Measurements from ENCODE around the gene PDLIM5.

Gene PDLIM5

DNA sequence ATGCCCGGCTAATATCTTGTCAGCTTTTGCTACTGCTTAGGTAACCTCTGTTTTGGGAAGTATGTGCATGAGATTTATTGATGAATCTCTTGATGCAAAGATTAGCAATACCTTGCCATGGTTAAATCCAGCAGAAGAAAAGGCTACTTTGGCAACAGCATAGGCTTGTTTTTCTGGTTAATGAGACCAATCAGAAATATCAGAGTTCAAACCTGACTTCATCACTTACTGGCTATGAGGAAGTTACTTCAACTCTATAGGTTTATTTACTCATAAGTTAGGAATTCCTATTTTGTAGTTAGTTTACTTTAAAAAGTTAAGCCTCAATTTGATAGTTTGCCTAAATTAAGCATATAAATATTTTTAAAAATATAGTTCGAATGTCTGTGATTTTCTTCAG is 93.1 kb downstream of the PDLIM5 start:
- H3K27me3 Mint-ChIP-seq (ENCODE audit: low read depth, poor library complexity): no peaks in the 10 kb centered on the region
- no peak for DNase-seq
- no peak overlapping the region for H3K4me3 Mint-ChIP-seq
- no peak overlapping the region for H3K27ac Mint-ChIP-seq
- TF ChIP-seq, protein P1, sequence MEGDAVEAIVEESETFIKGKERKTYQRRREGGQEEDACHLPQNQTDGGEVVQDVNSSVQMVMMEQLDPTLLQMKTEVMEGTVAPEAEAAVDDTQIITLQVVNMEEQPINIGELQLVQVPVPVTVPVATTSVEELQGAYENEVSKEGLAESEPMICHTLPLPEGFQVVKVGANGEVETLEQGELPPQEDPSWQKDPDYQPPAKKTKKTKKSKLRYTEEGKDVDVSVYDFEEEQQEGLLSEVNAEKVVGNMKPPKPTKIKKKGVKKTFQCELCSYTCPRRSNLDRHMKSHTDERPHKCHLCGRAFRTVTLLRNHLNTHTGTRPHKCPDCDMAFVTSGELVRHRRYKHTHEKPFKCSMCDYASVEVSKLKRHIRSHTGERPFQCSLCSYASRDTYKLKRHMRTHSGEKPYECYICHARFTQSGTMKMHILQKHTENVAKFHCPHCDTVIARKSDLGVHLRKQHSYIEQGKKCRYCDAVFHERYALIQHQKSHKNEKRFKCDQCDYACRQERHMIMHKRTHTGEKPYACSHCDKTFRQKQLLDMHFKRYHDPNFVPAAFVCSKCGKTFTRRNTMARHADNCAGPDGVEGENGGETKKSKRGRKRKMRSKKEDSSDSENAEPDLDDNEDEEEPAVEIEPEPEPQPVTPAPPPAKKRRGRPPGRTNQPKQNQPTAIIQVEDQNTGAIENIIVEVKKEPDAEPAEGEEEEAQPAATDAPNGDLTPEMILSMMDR (IDR thresholded peaks at IDR 0.05): no peak
- H3K36me3 Mint-ChIP-seq (ENCODE audit: low read depth): peaks cover 63% of the 10 kb centered on the region
- peaks cover 13% of the 10 kb centered on the region for H3K9me3 Mint-ChIP-seq
- H3K4me1 Mint-ChIP-seq: peaks cover 18% of the 10 kb centered on the region

DNA sequence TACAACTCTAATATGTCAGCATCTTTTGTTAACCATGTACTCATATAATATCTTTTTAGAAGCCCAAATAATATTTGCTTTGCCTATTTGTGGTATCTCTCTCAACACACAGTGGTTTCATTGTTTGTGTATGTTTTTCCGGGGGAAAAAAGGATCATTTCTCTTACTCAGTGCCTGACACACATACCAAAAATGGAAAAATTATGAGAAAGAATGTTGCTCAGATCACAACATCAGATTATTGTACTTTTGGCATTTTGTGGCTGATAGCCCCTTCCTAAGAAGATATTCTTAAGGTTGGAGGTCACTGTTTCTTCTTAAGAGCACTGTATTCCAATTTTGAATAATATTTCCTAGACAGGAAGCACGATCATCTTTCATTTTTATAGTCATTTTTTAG is 93.6 kb downstream of the PDLIM5 start:
- no peak overlapping the region for H3K4me3 Mint-ChIP-seq
- H3K9me3 Mint-ChIP-seq: peaks cover 13% of the 10 kb centered on the region
- H3K36me3 Mint-ChIP-seq (ENCODE audit: low read depth): peaks cover 61% of the 10 kb centered on the region
- no peaks in the 10 kb centered on the region for H3K27me3 Mint-ChIP-seq (ENCODE audit: low read depth, poor library complexity)
- H3K27ac Mint-ChIP-seq: no peak overlapping the region
- peaks cover 14% of the 10 kb centered on the region for H3K4me1 Mint-ChIP-seq
- TF ChIP-seq, protein P1 (IDR thresholded peaks at IDR 0.05): no peak
- DNase-seq: no peak

DNA sequence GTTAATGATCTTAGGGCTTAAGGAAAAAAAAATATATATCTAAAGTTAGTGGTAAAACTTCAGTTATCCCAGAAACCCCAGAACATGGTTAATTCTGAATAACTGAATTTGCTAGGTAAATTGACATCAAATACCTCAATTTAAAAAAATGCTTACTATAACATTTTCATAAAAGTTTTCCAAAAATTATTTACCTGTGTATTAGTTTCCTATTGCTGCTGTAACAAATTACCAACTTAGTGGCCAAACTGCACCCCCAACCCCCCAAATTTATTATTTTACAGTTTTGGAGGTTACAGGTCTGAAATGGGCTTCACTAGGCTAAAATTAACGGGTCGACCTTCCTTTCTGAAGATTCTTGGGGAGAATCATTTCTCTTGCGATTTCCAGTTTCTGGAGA is 95.2 kb downstream of the PDLIM5 start:
- peaks cover 48% of the 10 kb centered on the region for H3K36me3 Mint-ChIP-seq (ENCODE audit: low read depth)

DNA sequence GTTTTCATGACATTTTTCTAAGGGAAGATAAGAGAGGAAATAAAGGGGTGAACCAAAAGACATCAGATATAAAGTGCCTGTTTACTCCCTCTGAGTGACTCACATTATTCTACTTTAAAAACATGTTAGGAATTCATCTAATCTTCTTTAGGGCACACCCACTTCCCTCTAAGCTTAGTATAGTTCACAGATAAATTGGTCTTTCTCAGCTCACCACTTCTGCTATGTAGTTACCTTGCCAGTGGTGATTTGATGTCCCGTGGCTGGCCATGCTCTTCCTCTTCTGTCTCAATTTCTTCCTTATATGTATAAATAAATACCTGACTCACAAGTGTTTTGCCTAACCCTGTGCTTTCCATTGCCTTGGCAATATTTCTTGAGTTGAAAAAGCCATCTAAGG is 96.8 kb downstream of the PDLIM5 start:
- Mint-ChIP-seq H3K9me3 (peaks cover 10% of the 10 kb centered on the region), H3K4me1 (no peaks in the 10 kb centered on the region), H3K27me3 (ENCODE audit: low read depth, poor library complexity) (no peaks in the 10 kb centered on the region), H3K36me3 (ENCODE audit: low read depth) (peaks cover 48% of the 10 kb centered on the region), H3K27ac (no peak overlapping the region), H3K4me3 (no peak overlapping the region)
- DNase-seq: no peak
- TF ChIP-seq, protein P1 (IDR thresholded peaks at IDR 0.05): no peak

More for the DNA sequence above, 95.2 kb downstream of the PDLIM5 start:
- H3K4me3 Mint-ChIP-seq: no peak overlapping the region
- no peaks in the 10 kb centered on the region for H3K27me3 Mint-ChIP-seq (ENCODE audit: low read depth, poor library complexity)
- TF ChIP-seq, protein P1 (IDR thresholded peaks at IDR 0.05): no peak
- no peak for DNase-seq
- peaks cover 13% of the 10 kb centered on the region for H3K9me3 Mint-ChIP-seq
- no peaks in the 10 kb centered on the region for H3K4me1 Mint-ChIP-seq
- no peak overlapping the region for H3K27ac Mint-ChIP-seq

DNA sequence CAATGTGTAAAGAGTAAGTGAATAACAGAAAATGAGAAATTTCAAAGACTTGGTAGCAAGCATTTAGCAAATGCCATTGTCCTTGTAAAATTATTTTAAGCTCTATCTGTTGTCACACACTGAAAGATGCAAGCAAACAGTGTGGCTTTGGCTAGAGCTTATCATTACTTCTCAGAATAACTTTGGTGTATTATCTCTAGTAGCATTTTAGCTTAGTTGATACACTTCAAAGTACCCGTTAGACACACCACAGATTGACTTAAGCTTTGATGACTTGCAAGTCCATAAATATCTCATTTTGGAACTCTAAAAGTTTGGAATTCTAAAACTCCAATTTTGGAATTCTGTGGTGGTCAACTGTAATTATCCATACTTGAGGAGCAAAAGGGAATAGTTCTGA is 98.6 kb downstream of the PDLIM5 start:
- H3K4me3 Mint-ChIP-seq: no peak overlapping the region
- peaks cover 11% of the 10 kb centered on the region for H3K9me3 Mint-ChIP-seq
- no peaks in the 10 kb centered on the region for H3K27me3 Mint-ChIP-seq (ENCODE audit: low read depth, poor library complexity)
- no peak for DNase-seq
- no peak overlapping the region for H3K27ac Mint-ChIP-seq
- TF ChIP-seq, protein P1 (IDR thresholded peaks at IDR 0.05): no peak
- peaks cover 47% of the 10 kb centered on the region for H3K36me3 Mint-ChIP-seq (ENCODE audit: low read depth)
- no peaks in the 10 kb centered on the region for H3K4me1 Mint-ChIP-seq

DNA sequence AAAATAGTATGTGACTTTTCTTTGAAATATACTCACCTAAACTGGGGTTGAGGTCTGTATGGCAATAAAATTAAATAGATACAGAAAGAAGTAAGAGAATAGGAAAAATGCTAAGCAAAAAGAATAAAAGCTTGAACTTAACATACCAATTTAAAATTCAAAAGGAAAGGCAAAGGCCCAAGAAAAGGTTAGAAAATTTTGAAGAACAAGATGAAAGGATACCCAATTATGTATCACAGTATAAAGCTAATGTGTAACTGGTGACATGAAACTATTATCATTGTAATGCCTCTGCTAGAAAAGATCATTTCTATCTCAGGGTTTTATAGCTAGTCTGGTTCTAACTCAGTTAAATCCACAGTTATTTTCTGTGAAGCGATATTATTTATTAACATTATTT is 99.1 kb downstream of the PDLIM5 start:
- no peaks in the 10 kb centered on the region for H3K27me3 Mint-ChIP-seq (ENCODE audit: low read depth, poor library complexity)
- H3K27ac Mint-ChIP-seq: peak overlapping the region; percentile 51
- DNase-seq: no peak
- peaks cover 47% of the 10 kb centered on the region for H3K36me3 Mint-ChIP-seq (ENCODE audit: low read depth)
- no peaks in the 10 kb centered on the region for H3K4me1 Mint-ChIP-seq
- peaks cover 14% of the 10 kb centered on the region for H3K9me3 Mint-ChIP-seq
- TF ChIP-seq, protein P1 (IDR thresholded peaks at IDR 0.05): no peak
- no peak overlapping the region for H3K4me3 Mint-ChIP-seq

All from nephron progenitor cell (in vitro differentiated cells).